ENCODE data around the gene FOXD3. TPM values are rescaled to one million over a fixed set of nuclear protein-coding genes. Genes with fewer than 3 reads are reported as not detected.
A peak's percentile ranks its signal among the peaks of the same experiment; 100 is the strongest.

The FOXD3 gene
- not detected for total RNA-seq

GRCh38 chr1:63322114-63322943 lies at the start of gene FOXD3:
FOXD3 (plus strand) TSS chr1:63322567; CDS start chr1:63323059, 492 bp downstream.
- peak within 1 kb of the TSS; percentile 53 for H3K27ac Mint-ChIP-seq
- intact Hi-C loops (cut with micrococcal nuclease) = loop anchor here (1.0 to 5.0 kb wide), 3 partner anchors 44 to 885 kb away; partner anchors contain the start of genes ALG6, EFCAB7, ITGB3BP and USP1

GRCh38 chr1:63272811-63273210 lies 49.6 kb upstream of the FOXD3 start:
- ChIA-PET POLR2A (no interaction called here), CTCF (no interaction called here)
- peaks cover 16% of the 10 kb centered on the region for H3K27me3 Mint-ChIP-seq
- intact Hi-C loops (cut with micrococcal nuclease) = no loop called here
- no peaks in the 10 kb centered on the region for H3K9me3 Mint-ChIP-seq
- no peaks in the 10 kb centered on the region for H3K4me1 Mint-ChIP-seq (ENCODE audit: low read depth)
- DNase-seq = no peak
- no peak overlapping the region for H3K27ac Mint-ChIP-seq
- H3K36me3 Mint-ChIP-seq = no peaks in the 10 kb centered on the region
- no peak overlapping the region for H3K4me3 Mint-ChIP-seq

More at GRCh38 chr1:63322114-63322943, at the start of gene FOXD3:
- peak; percentile 58 for DNase-seq
- H3K4me1 Mint-ChIP-seq (ENCODE audit: low read depth) = peaks cover 39% of the 10 kb centered on the region
- ChIA-PET CTCF (no interaction called here), POLR2A (no interaction called here)
- H3K27me3 Mint-ChIP-seq = peaks cover 75% of the 10 kb centered on the region
- H3K4me3 Mint-ChIP-seq = peak within 1 kb of the TSS; percentile 74
- H3K9me3 Mint-ChIP-seq = peaks cover 6% of the 10 kb centered on the region
- peaks cover 25% of the 10 kb centered on the region for H3K36me3 Mint-ChIP-seq

GRCh38 chr1:63274371-63274770 lies 48.0 kb upstream of the FOXD3 start:
- ChIA-PET POLR2A (no interaction called here), CTCF (no interaction called here)
- no peak overlapping the region for H3K4me3 Mint-ChIP-seq
- H3K27me3 Mint-ChIP-seq = peaks cover 12% of the 10 kb centered on the region
- intact Hi-C loops (cut with micrococcal nuclease) = no loop called here
- no peak for DNase-seq
- no peaks in the 10 kb centered on the region for H3K36me3 Mint-ChIP-seq
- H3K9me3 Mint-ChIP-seq = no peaks in the 10 kb centered on the region
- H3K27ac Mint-ChIP-seq = no peak overlapping the region
- no peaks in the 10 kb centered on the region for H3K4me1 Mint-ChIP-seq (ENCODE audit: low read depth)

GRCh38 chr1:63274979-63275378 lies 47.4 kb upstream of the FOXD3 start:
- DNase-seq = no peak
- no peaks in the 10 kb centered on the region for H3K4me1 Mint-ChIP-seq (ENCODE audit: low read depth)
- H3K27me3 Mint-ChIP-seq = peaks cover 12% of the 10 kb centered on the region
- H3K4me3 Mint-ChIP-seq = no peak overlapping the region
- intact Hi-C loops (cut with micrococcal nuclease) = no loop called here
- no peak overlapping the region for H3K27ac Mint-ChIP-seq
- H3K9me3 Mint-ChIP-seq = no peaks in the 10 kb centered on the region
- H3K36me3 Mint-ChIP-seq = no peaks in the 10 kb centered on the region
- ChIA-PET CTCF (no interaction called here), POLR2A (no interaction called here)

GRCh38 chr1:63276624-63277023 lies 45.7 kb upstream of the FOXD3 start:
- H3K36me3 Mint-ChIP-seq = no peaks in the 10 kb centered on the region
- H3K4me3 Mint-ChIP-seq = no peak overlapping the region
- H3K4me1 Mint-ChIP-seq (ENCODE audit: low read depth) = no peaks in the 10 kb centered on the region
- H3K9me3 Mint-ChIP-seq = no peaks in the 10 kb centered on the region
- CTCF ChIA-PET = no interaction called here
- no peak for DNase-seq
- no peak overlapping the region for H3K27ac Mint-ChIP-seq
- POLR2A ChIA-PET = no interaction called here
- intact Hi-C loops (cut with micrococcal nuclease) = no loop called here
- peaks cover 9% of the 10 kb centered on the region for H3K27me3 Mint-ChIP-seq

- intact Hi-C loops (cut with micrococcal nuclease) = no loop called here
- DNase-seq = no peak
- ChIA-PET POLR2A (no interaction called here), CTCF (no interaction called here)
- Mint-ChIP-seq H3K4me1 (ENCODE audit: low read depth) (no peaks in the 10 kb centered on the region), H3K9me3 (no peaks in the 10 kb centered on the region), H3K4me3 (no peak overlapping the region), H3K36me3 (no peaks in the 10 kb centered on the region), H3K27me3 (peaks cover 7% of the 10 kb centered on the region), H3K27ac (no peak overlapping the region)
These were observed 44.9 kb upstream of the FOXD3 start for GRCh38 chr1:63277195-63278192.

- POLR2A ChIA-PET = no interaction called here
- CTCF ChIA-PET = no interaction called here
- H3K9me3 Mint-ChIP-seq = no peaks in the 10 kb centered on the region
- no peaks in the 10 kb centered on the region for H3K4me1 Mint-ChIP-seq (ENCODE audit: low read depth)
- no peak overlapping the region for H3K27ac Mint-ChIP-seq
- DNase-seq = no peak
- H3K27me3 Mint-ChIP-seq = peaks cover 4% of the 10 kb centered on the region
- intact Hi-C loops (cut with micrococcal nuclease) = no loop called here
- H3K4me3 Mint-ChIP-seq = no peak overlapping the region
- no peaks in the 10 kb centered on the region for H3K36me3 Mint-ChIP-seq
These were observed 40.6 kb upstream of the FOXD3 start for GRCh38 chr1:63281753-63282152.

GRCh38 chr1:63289135-63289534 lies 33.2 kb upstream of the FOXD3 start:
- POLR2A ChIA-PET = no interaction called here
- peaks cover 24% of the 10 kb centered on the region for H3K9me3 Mint-ChIP-seq
- no peak overlapping the region for H3K4me3 Mint-ChIP-seq
- no peak for DNase-seq
- intact Hi-C loops (cut with micrococcal nuclease) = no loop called here
- CTCF ChIA-PET = no interaction called here
- no peak overlapping the region for H3K27ac Mint-ChIP-seq
- peaks cover 1% of the 10 kb centered on the region for H3K36me3 Mint-ChIP-seq
- peaks cover 5% of the 10 kb centered on the region for H3K27me3 Mint-ChIP-seq
- H3K4me1 Mint-ChIP-seq (ENCODE audit: low read depth) = no peaks in the 10 kb centered on the region

- intact Hi-C loops (cut with micrococcal nuclease) = no loop called here
- CTCF ChIA-PET = no interaction called here
- peaks cover 1% of the 10 kb centered on the region for H3K9me3 Mint-ChIP-seq
These were observed 27.4 kb upstream of the FOXD3 start for GRCh38 chr1:63294803-63295594.

GRCh38 chr1:63304410-63304809 lies 18.0 kb upstream of the FOXD3 start:
- Mint-ChIP-seq H3K4me3 (no peak overlapping the region), H3K9me3 (no peaks in the 10 kb centered on the region), H3K36me3 (no peaks in the 10 kb centered on the region), H3K27ac (no peak overlapping the region), H3K27me3 (peaks cover 34% of the 10 kb centered on the region), H3K4me1 (ENCODE audit: low read depth) (no peaks in the 10 kb centered on the region)
- intact Hi-C loops (cut with micrococcal nuclease) = no loop called here
- no peak for DNase-seq
- CTCF ChIA-PET = no interaction called here
- POLR2A ChIA-PET = no interaction called here

More at GRCh38 chr1:63294803-63295594, 27.4 kb upstream of the FOXD3 start:
- H3K36me3 Mint-ChIP-seq = no peaks in the 10 kb centered on the region
- no peak overlapping the region for H3K4me3 Mint-ChIP-seq
- no peak for DNase-seq
- H3K27ac Mint-ChIP-seq = no peak overlapping the region
- no peaks in the 10 kb centered on the region for H3K4me1 Mint-ChIP-seq (ENCODE audit: low read depth)
- POLR2A ChIA-PET = no interaction called here
- peaks cover 4% of the 10 kb centered on the region for H3K27me3 Mint-ChIP-seq

- ChIA-PET POLR2A (no interaction called here), CTCF (no interaction called here)
- Mint-ChIP-seq H3K4me1 (ENCODE audit: low read depth) (no peaks in the 10 kb centered on the region), H3K27ac (no peak overlapping the region), H3K36me3 (no peaks in the 10 kb centered on the region), H3K4me3 (no peak overlapping the region), H3K9me3 (no peaks in the 10 kb centered on the region), H3K27me3 (peaks cover 35% of the 10 kb centered on the region)
- intact Hi-C loops (cut with micrococcal nuclease) = no loop called here
- DNase-seq = no peak
These were observed 17.3 kb upstream of the FOXD3 start for GRCh38 chr1:63305043-63305442.

GRCh38 chr1:63307196-63307794 lies 15.1 kb upstream of the FOXD3 start:
- ChIA-PET CTCF (no interaction called here), POLR2A (no interaction called here)
- Mint-ChIP-seq H3K27ac (no peak overlapping the region), H3K27me3 (peaks cover 36% of the 10 kb centered on the region), H3K4me3 (no peak overlapping the region), H3K36me3 (no peaks in the 10 kb centered on the region), H3K9me3 (no peaks in the 10 kb centered on the region), H3K4me1 (ENCODE audit: low read depth) (no peaks in the 10 kb centered on the region)
- no peak for DNase-seq
- intact Hi-C loops (cut with micrococcal nuclease) = no loop called here
